ENCODE data around the gene DLEC1. TPM values are rescaled to one million over a fixed set of nuclear protein-coding genes. Genes with fewer than 3 reads are reported as not detected.

Gene DLEC1
- total RNA-seq, 1 donor = under 0.01 TPM

- Histone ChIP-seq H3K27me3 (ENCODE audit: insufficient read depth, low read length) (no peaks in the 10 kb centered on the region), H3K36me3 (ENCODE audit: insufficient read depth, low read length) (no peaks in the 10 kb centered on the region), H4K20me1 (ENCODE audit: insufficient read depth, low read length) (peaks cover 4% of the 10 kb centered on the region), H2AFZ (ENCODE audit: low read length) (no peak overlapping the region), H3K4me2 (ENCODE audit: insufficient read depth, low read length) (peak overlapping the region; percentile 97), H3K9me3 (ENCODE audit: low read depth, low read length) (no peaks in the 10 kb centered on the region), H3K79me2 (ENCODE audit: insufficient read depth, low read length) (peaks cover 71% of the 10 kb centered on the region), H3K4me3 (ENCODE audit: insufficient read depth, low read length) (peak overlapping the region; percentile 83), H3K4me1 (ENCODE audit: insufficient read depth, low read length) (peaks cover 38% of the 10 kb centered on the region), H3K27ac (ENCODE audit: low read depth, low read length) (peak overlapping the region; percentile 97)
- no peak for TF ChIP-seq CTCF (IDR thresholded peaks at IDR 0.05; ENCODE audit: extremely low read depth, low read depth, low read length)
- peak; percentile 75 for DNase-seq (ENCODE audit: insufficient read length, low spot score, missing footprints)
These were observed 129.4 kb downstream of the DLEC1 start for GRCh38 chr3:38168151-38169026.

GRCh38 chr3:38169027-38169317, 130.0 kb downstream of the DLEC1 start:
- peaks cover 42% of the 10 kb centered on the region for H3K4me1 ChIP-seq (ENCODE audit: insufficient read depth, low read length)
- peak overlapping the region; percentile 97 for H3K4me2 ChIP-seq (ENCODE audit: insufficient read depth, low read length)
- no peak overlapping the region for H2AFZ ChIP-seq (ENCODE audit: low read length)
- H3K79me2 ChIP-seq (ENCODE audit: insufficient read depth, low read length) = peaks cover 77% of the 10 kb centered on the region
- H3K4me3 ChIP-seq (ENCODE audit: insufficient read depth, low read length) = peak overlapping the region; percentile 46
- no peaks in the 10 kb centered on the region for H3K27me3 ChIP-seq (ENCODE audit: insufficient read depth, low read length)
- peak overlapping the region; percentile 97 for H3K27ac ChIP-seq (ENCODE audit: low read depth, low read length)
- no peaks in the 10 kb centered on the region for H3K9me3 ChIP-seq (ENCODE audit: low read depth, low read length)
- H4K20me1 ChIP-seq (ENCODE audit: insufficient read depth, low read length) = peaks cover 6% of the 10 kb centered on the region
- DNase-seq (ENCODE audit: insufficient read length, low spot score, missing footprints) = no peak
- TF ChIP-seq CTCF (IDR thresholded peaks at IDR 0.05; ENCODE audit: extremely low read depth, low read depth, low read length) = no peak
- H3K36me3 ChIP-seq (ENCODE audit: insufficient read depth, low read length) = no peaks in the 10 kb centered on the region

- H3K27ac ChIP-seq (ENCODE audit: low read depth, low read length) = peak overlapping the region; percentile 59
- no peak overlapping the region for H3K4me2 ChIP-seq (ENCODE audit: insufficient read depth, low read length)
These were observed 131.7 kb downstream of the DLEC1 start for GRCh38 chr3:38170722-38171121.

More at GRCh38 chr3:38170722-38171121, 131.7 kb downstream of the DLEC1 start:
- H3K36me3 ChIP-seq (ENCODE audit: insufficient read depth, low read length) = no peaks in the 10 kb centered on the region
- H4K20me1 ChIP-seq (ENCODE audit: insufficient read depth, low read length) = peaks cover 18% of the 10 kb centered on the region
- peaks cover 53% of the 10 kb centered on the region for H3K4me1 ChIP-seq (ENCODE audit: insufficient read depth, low read length)
- H3K79me2 ChIP-seq (ENCODE audit: insufficient read depth, low read length) = peaks cover 89% of the 10 kb centered on the region
- H2AFZ ChIP-seq (ENCODE audit: low read length) = no peak overlapping the region
- no peak overlapping the region for H3K4me3 ChIP-seq (ENCODE audit: insufficient read depth, low read length)
- no peaks in the 10 kb centered on the region for H3K27me3 ChIP-seq (ENCODE audit: insufficient read depth, low read length)
- H3K9me3 ChIP-seq (ENCODE audit: low read depth, low read length) = no peaks in the 10 kb centered on the region
- DNase-seq (ENCODE audit: insufficient read length, low spot score, missing footprints) = no peak
- no peak for TF ChIP-seq CTCF (IDR thresholded peaks at IDR 0.05; ENCODE audit: extremely low read depth, low read depth, low read length)
